SK-N-SH treated with all-trans-retinoic acid at 6 μM for 48 hours (cell line): ENCODE results near the gene SP2.

ENCODE experiments used
- CSDC2 ChIP-seq: fragments of 250-450 bp; sonication (Bioruptor Pico); IDR thresholded peaks from 2 replicates; pipeline ENCODE4 v1.5.0; 2020; ENCODE audit warnings: mild to moderate bottlenecking, moderate library complexity
- GLIS3 ChIP-seq: fragments of 250-450 bp; sonication (Bioruptor Pico); IDR thresholded peaks from 2 replicates; pipeline ENCODE4 v1.5.0; 2020; ENCODE audit warnings: mild to moderate bottlenecking, moderate library complexity
- ISL1 ChIP-seq: fragments of 250-450 bp; sonication (Bioruptor Pico); IDR thresholded peaks from 2 replicates; pipeline ENCODE4 v2.1.2; 2022; ENCODE audit warnings: mild to moderate bottlenecking, moderate library complexity
- SNAI2 ChIP-seq: fragments of 250-450 bp; sonication (Bioruptor Pico); IDR thresholded peaks from 2 replicates; pipeline ENCODE4 v1.5.0; 2020; ENCODE audit warnings: mild to moderate bottlenecking, moderate library complexity
- ZFP3 ChIP-seq: fragments of 250-450 bp; sonication (Bioruptor Pico); IDR thresholded peaks from 2 replicates; pipeline ENCODE4 v1.5.0; 2020; ENCODE audit warnings: mild to moderate bottlenecking, moderate library complexity
- TF ChIP-seq, protein P1 (sequence below): fragments of 250-450 bp; sonication (Bioruptor Pico); IDR thresholded peaks from 2 replicates; pipeline ENCODE4 v1.8.0; 2020; ENCODE audit warnings: mild to moderate bottlenecking, moderate library complexity, borderline replicate concordance

GRCh38 chr17:47918991-47919390 lies 23.0 kb downstream of the SP2 start:
- TF ChIP-seq SNAI2 (CRISPR knock-in tag) (no peak), GLIS3 (CRISPR knock-in tag) (no peak), CSDC2 (CRISPR knock-in tag) (no peak), ISL1 (no peak), ZFP3 (CRISPR knock-in tag) (no peak)
- TF ChIP-seq, protein P1, sequence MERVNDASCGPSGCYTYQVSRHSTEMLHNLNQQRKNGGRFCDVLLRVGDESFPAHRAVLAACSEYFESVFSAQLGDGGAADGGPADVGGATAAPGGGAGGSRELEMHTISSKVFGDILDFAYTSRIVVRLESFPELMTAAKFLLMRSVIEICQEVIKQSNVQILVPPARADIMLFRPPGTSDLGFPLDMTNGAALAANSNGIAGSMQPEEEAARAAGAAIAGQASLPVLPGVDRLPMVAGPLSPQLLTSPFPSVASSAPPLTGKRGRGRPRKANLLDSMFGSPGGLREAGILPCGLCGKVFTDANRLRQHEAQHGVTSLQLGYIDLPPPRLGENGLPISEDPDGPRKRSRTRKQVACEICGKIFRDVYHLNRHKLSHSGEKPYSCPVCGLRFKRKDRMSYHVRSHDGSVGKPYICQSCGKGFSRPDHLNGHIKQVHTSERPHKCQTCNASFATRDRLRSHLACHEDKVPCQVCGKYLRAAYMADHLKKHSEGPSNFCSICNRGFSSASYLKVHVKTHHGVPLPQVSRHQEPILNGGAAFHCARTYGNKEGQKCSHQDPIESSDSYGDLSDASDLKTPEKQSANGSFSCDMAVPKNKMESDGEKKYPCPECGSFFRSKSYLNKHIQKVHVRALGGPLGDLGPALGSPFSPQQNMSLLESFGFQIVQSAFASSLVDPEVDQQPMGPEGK, result no peak
